HG03442 (cell line): Measurements from ENCODE around the gene SLC39A2.
"Not testable (repeated sequence)": the region's sequence is repeated elsewhere in the genome, so short reads cannot be mapped to it uniquely, and the experiment has no call there.

Experiments used
- ATAC-seq: cut with Tn5 transposase; IDR thresholded peaks from one replicate; pipeline ENCODE4 v1.9.1; 2021; ENCODE audit warnings: mild to moderate bottlenecking, moderate library complexity; ENCODE audit not compliant: unreplicated experiment

Gene SLC39A2

DNA sequence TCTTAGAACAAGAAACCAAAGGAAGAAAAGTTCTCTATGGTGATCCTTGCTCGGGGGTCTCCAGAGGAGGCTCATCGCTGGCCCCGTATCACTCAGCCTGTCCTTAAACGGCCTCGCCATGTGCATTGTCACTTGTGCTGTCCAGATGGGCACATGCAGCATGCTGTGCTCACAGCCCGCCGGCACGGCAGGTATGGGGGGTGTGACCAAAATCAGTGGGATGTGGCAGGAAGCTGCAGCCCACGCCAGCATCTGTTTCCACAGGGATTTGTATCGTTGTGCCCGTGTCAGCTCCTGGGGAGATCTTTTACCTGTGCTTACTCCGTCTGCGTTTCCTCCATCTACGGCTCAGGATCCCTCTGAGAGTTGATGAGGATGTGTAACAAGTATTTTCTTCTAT lies 2.6 kb upstream of the SLC39A2 start:
- ATAC-seq = no peak

DNA sequence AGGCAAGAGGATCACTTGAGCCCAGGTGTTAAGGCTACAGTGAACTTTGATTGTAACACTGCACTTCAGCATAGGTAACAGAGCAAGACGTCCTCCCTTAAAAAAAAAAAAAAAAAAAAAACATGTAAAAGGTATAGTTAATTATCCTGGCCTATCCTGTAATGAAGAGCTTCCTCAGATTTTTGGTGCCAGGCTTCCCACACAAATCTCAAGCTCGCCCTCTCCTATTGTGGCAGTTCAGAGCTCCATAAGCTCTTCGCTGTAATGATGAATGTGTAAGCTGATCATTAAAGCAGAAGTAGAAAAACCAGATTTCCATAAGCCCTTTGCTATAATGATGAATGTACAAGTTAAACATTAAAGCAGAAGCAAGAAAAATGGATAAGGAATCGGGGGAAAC lies 2.0 kb upstream of the SLC39A2 start:
- ATAC-seq = no peak

DNA sequence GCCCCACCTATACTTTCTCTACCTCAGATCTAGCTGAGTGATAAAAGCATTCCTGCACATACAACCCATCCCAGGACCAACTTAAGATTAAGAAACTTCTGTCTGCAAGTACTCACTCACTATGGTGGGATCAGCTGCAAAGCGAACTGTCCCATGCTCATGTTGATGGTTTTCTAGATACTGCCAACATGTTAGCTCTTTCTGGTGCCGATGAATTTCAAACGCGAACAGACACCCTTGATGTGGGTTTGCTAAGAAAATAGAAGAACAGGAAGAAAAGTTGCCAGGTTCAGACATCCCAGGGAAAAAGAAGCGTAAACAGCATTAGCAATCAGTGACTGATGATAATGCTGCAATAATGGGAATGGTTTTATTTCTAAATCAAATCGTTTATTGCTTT lies 1.5 kb upstream of the SLC39A2 start:
- no peak for ATAC-seq

DNA sequence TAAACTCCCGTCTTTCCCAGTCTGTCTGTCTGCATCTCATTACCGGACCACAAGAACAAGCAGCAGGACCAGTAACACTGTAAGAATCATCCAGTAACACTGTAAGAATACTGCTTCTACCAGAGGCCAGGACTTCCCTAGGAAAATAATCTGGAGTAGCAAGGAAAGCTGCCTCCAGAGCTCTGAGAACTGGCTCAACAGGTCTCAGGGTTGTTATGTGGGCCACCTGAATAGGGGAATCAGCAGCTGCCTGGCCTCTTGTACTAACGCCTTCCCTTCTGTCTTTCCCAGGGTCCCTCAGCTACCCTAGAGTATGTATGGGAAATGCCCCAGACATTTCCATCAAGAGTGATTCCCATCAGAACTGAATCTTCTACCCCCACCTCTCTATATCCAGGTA lies 954 bp upstream of the SLC39A2 start:
- ATAC-seq = no peak

DNA sequence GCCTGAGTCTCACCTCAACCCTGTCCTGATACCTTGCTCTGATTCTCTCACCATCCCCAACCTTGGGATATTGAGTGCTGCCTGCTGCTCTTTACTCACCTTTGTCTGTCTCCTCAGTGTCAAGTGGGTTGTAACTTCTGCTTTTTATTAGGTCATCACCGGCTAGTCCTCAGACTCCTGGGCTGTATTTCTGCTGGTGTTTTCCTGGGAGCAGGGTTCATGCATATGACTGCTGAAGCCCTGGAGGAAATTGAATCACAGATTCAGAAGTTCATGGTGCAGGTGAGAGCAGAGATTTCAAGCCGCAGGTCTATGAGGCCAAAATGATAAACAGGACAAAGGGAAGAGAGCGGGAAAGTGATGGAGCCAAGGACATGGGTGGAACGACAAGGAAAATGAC lies 498 bp downstream of the SLC39A2 start:
- ATAC-seq = no peak

DNA sequence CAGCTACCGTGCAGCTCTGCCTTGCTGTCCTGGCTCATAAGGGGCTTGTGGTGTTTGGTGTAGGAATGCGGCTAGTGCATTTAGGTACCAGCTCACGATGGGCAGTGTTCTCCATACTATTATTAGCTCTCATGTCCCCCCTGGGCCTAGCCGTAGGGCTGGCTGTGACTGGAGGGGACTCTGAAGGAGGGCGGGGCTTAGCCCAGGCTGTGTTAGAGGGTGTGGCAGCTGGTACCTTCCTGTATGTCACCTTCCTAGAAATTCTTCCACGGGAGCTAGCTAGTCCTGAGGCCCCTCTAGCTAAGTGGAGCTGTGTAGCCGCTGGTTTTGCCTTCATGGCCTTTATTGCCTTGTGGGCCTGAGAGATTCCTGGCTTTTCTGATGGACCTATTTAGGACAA lies 2.1 kb downstream of the SLC39A2 start:
- ATAC-seq = no peak

DNA sequence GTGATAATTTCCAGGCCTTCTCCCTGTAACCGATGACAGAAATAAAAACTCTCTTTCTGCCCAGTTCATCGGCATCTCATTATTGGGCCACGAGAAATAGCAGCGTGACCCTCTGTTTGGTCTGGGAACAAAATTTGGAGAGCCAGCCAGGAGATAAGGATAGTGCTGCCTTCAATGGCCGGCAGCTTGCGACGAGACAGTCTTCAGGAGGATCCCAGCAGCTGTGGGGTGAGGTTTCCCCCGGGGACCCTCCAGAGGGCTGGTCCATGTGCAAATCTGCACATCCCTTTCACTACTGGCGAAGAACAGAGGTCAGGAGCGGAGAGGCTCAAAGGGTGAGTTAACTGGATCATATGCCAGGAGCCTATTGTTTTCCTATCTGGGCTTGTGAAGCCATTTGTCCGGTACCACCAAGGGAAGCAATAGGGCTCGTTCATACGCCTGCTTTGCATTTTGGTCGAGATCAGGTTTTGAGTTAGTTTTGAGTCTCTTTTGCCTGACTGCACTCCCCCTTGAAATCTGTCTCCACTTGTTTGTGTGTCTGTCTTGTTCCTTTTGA lies 4.8 kb downstream of the SLC39A2 start:
- ATAC-seq = no peak

DNA sequence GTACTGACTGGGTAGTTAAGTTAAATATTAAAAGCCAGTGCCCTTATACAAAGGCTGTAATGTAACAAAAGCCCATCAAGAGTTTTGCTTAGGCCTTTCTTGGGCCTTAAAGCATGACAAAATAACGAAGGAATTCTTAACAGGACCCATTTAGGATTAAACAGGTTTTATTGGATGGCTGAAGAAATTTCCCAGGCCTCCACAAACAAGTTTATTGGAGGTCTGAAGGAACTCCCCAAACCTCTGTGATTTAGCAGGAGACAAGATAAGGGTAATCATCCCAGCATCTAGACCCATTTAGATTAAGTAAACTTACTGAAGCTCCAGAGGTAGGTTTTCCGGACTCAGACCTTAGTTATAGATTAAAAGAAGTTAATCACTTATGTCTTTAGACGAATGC lies 10.6 kb downstream of the SLC39A2 start:
- ATAC-seq = not testable (repeated sequence)

DNA sequence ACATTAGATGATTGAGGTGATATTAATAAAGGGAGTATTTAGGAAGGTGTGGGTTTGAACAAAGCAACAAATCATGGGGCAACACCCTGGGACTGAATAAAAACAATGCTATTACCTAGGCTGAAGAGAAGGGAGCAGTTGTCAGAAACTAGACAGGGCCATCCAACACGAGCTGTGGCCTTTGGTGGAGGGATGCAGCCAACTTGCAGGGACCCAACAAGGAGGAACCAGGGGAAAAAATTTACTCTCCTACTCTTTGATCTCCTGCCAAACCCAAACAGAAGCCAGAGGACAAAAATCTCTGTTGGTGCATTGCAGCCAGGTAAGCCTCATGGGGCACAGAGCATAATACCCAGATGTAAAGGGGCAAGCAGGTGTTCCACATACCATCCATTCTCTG lies 12.0 kb downstream of the SLC39A2 start:
- no peak for ATAC-seq

DNA sequence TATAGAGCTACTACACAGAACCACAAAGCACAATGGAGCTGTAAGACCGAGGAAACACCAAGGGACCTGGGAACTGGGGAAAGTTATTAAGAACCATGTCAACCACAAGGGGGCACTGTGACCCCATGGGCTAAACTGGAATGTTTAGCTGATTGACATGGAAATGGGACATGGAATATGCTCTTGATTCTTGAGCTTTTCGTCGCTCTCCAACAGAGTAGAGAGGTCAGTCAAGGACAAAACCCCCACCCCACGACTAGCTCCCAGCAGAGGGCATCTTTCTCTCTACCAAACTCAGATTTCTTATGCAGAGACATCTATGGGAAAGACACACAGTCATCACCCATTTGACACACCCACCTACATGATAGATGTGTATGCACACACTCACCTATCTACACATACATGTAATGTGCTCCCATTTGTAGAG lies 15.7 kb downstream of the SLC39A2 start:
- ATAC-seq = peak; percentile 53

DNA sequence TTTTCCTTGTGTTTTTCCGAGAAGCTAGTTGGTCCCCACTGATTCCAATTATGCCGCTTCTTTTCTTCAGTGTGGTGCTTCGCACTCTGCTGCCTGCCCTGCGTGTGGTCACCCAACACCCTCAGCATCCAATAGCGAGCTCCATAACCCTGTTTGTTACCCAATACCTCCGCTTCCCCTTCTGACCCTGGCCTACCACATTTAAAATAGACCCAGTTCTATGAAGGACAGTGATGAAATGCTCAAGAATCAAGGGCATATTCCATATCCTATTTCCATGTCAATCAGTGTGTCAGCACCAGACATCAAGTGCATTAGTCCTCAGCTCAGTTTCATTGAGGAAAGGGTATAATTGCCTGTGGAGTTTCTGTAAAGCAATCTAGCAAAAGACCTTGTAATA lies 16.2 kb downstream of the SLC39A2 start:
- ATAC-seq = no peak

DNA sequence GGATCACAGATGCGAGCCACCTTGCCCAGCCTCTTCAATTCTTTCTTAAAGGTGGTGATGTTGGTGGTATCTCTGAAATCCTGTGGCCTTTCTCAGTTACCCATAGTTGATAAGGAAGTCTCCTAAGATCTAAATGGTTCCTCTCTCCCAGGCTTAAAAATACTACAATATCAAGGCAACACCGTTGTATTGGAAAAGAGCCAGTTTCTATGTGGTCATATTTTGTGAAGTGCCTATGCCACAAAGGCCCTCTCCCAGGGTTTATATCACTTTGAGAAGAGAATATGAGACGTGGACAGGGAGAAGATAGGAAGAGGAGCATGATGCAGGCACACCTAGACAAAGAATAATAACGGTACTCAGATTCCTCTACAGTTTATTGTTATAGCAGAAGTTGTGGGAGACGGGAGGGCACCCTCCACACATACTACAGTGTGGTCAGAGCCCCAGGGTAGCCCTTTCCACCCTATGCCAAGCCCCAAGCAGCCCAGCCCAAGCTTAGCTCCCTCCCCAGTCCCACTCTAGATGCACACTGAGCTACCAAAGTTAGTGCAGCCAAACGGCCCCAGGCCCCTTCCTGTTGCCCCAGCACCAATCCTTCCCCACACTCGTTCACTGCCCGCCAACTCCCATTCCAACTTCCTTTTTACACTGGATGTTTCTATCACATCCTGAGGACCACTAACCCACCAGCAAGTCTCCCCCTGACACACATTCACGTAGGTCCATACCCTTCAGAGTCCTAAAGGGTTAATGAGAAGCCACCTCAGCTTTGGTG lies 17.5 kb downstream of the SLC39A2 start:
- ATAC-seq = no peak

DNA sequence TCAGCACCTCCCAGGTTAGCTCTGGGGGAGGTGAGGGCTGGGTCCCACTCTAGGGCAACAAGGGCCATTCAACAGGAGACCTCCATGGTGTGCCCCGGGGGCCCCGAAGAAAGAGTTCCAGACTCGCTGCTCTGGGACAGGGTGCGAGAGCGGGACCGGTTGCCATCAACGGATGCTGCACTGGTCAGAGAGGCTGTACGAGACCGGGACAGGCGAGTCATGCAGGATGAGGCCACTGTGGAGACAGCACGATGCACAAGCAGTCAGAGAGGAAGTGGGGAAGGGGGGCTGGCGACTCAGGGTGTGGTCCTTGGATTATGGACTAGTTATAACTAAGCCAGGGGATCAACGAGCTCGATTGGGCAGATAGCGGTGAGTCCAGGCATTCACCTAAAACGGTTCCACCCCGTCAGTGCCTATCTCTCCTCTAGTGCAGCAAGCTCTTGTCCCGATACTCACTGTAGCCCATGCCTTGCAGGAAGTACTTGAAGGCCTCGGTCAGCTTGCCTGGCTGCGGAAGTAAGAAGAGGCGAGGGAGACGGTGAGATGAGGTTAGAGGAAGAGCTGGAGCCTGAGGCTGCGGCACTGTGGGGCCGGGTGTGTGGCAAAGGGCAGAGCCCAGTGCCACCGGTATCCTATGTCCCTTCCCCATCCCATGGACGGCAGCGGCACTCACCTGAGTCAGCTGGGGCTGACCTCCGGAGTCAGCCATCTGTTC lies 18.6 kb downstream of the SLC39A2 start:
- ATAC-seq = no peak

DNA sequence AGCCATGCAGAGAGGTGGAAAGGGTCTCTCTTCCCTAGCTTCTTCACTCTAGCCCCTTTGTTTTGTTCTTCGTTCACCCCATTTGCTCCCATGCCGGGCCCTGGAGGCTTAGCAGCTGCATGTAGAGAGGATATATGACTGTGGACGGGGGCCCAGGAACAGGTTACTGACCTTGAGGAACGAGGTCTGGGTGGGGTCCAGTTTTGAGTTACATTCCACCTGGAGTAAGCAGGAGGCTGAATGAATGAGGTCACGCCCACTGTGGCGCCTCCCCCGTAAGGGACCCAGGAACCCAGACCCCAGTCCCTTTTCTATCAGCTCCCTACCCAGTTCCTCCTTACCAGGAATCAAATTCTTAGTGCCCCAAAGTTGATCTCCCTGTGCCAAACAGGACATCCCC lies 19.2 kb downstream of the SLC39A2 start:
- ATAC-seq = no peak

DNA sequence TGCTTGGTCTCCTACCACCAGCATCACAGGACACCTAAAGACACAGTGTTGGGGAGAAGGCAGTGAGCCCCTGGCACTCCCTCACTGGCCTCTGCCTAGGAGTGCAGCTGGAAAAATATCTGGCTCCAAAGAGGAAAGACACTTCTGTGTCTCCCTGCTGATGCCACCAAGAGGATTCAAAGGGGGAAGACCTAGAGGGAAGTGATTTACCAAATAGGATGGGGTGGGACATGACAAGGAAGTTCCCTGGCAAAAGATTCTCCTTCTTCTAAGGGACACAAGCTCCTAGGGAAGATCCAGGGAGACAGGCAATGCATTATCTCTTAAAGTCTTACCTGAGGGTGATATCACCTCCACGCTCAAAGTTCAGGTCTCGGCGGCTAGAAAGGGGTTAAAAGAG lies 19.7 kb downstream of the SLC39A2 start:
- no peak for ATAC-seq

DNA sequence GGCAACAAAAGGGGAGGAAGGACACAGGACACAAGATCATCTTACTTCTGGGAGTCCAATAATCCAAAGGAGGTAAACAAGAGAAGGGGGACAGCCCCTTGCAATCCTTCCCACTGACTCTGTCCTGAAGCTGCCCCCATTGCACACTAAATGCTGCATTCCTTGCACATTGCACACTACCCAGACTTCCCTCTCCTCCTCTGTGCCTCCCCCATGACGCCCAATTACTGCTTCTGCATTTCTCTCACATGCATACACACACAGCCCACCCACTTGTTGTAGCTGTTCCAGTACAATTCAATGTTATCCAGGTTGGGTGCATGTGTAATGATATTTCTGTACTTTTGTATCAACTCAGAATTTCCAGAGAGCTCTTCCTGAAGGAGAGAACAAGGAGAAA lies 20.3 kb downstream of the SLC39A2 start:
- no peak for ATAC-seq

DNA sequence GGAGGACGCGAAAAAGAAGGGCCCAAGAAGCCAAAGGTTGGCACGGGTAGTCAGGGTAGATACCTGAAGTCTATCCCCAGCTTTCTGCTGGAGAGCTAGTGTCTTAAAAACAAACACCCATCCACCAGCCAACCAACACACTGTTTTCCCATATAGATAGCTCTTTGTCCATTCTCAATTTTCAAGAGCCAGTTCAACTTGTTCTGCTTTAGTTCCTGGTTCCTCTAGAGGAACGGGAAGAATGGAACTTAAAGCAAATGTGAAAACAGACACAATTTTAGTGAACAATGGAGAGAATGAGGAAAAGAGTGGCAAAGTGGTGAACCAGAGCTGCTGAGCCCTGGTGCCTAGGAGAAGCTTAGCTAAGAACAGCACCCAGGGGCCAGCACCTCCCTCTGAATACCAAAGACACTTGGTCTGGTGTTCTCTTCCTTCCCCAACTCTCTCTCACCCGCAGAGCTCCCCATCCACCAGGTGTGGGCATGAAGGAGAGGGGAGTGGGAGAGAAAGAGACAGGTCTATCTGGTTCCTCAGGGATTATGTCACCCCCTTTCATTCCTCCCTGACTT lies 22.0 kb downstream of the SLC39A2 start:
- no peak for ATAC-seq

DNA sequence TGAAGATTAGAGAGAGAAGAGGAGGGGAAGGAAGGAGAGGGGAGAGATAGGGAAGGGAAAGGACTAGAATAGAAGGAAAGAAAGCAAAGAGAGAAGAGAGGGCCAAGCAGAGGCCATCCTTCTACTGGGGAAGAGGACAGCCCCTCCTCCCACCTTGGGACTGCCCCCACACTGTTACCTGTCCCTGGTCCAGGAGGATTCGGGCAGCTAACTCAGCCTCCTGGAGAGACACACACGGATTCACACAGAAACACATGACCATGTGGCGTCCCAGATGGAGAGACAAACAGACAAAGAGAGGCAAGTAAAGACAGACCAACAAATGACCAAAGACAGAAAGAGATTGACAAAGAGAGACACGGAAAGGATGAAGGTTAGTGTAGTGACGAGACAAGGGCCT lies 23.6 kb downstream of the SLC39A2 start:
- no peak for ATAC-seq

DNA sequence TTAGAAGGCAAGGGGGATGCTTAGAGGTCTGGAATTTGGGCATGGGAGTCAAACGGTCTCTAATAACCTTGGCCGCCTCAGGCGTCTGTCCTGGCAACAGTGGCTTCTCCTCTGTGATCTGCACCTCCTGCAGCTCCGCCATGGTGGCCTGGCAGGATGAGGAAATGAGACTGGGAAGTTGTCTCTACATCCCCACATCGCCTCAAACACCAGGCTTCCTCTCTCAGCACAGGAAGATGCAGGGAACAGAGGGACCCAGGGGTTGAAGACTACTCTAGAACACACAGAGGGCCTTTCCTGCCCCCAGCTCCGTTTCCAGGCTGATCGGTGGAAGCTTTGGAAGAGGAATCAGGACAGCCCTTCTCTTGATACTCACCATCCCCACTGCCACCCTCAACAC lies 24.1 kb downstream of the SLC39A2 start:
- ATAC-seq = no peak

DNA sequence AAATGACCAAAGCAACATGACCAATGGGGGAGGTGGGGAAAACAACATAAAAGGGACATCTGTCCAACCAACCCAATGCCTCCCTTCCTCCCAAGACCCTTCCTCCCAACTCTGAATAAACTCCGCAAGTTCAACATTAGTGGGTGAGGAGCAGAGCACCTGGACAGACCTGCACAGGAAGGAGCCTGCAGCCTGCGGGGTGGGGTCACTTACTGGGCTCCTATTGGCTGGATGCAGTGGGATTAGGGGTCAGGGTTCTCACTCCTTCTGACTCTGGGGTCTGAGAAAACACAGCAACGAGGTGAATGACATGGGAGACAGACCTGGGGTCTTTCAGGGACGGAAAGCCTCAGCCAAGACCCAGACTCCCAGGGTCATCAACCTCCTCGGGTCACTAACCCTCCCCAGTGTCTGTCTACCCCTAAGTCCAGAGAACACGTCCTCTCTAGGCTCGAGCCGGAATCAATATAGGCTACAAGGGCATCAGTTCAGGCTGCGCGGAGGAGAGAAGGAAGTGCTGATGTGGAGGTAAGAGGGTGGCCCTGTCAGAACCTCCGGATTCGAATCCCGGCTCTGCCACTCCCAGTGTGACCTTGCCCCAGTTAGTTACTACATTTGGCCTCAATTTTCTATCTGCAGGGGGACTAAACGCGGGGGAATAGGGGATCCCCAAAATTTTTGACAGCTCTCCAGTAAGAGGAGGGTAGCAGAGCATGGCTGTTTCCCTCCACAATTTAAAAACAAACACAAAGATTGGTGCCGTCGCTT lies 24.9 kb downstream of the SLC39A2 start:
- no peak for ATAC-seq
